NCI-H1105 treated with DMSO at 0.1 percent for 48 hours (cell line): ENCODE data around the gene HYAL1.

ENCODE experiments used
- DNase-seq: peaks from one replicate; lab custom pipeline; 2025; lab: John Stamatoyannopoulos, UW

The HYAL1 gene

GRCh38 chr3:50334339-50335075 is 31.1 kb upstream of the HYAL1 start:
- no peak for DNase-seq

- DNase-seq, result no peak
Observed at GRCh38 chr3:50333744-50334328, 30.5 kb upstream of the HYAL1 start.

- no peak for DNase-seq
Observed at GRCh38 chr3:50331364-50331907, 28.1 kb upstream of the HYAL1 start.

DNA sequence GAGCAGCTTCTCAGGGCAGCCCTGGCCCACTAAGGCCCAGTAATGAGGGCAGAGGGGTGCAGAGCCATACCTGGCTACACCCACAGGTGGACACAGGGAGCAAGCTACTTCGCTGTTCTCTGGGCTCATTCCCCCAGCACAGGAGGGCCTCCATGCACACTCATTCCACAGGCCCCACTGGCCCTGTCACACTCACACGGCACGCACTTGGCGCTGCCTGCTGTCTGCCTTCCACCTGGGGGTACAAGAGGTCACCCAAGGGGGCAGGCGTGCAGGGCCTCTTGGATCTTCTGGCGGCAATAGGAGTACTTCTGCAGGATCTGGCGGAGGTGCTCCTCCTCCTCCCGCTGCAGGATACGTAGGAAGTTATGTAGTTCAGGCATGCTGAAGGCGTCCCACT is 27.0 kb upstream of the HYAL1 start:
- no peak for DNase-seq

DNA sequence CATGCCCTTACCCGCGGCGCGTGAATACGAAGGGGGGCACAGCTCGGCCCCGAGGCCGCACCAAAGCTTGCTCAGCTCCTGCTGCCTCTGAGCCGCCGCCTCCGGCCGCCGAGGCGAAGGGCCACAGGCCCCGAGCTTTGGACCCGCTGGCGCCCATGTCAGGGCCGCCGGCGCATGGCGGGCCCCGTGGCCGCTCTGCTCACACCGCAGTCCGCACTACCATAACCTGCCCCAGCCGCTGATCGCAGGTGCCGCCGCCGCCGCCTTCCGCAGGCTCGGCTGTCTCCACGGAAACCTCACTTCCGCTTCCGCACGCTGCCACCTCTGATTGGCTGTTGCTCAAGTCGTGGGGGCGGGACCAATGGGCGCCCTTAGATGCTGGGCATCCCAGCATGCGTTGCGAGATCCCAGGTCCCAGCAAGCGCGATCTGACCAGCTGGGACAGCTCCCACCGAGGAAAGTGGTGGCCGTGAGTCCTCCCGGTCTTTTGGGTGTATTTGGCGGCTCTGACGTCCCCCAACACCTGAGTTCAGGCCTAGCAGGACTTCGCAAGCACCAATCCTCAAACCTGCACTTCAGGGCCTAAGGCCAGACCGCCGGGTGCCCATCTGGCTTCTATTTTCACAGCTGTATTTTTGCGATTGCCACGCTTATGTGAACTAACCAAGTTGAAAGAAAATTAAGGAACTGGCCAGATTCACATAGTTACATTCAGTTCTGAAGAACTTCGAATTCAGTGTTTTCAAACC is 24.7 kb upstream of the HYAL1 start, which contains the start of gene TUSC2:
TSS of gene TUSC2 (minus strand) at position 281 of the 749 bp plus-strand sequence. CDS start at position 157, 124 bp downstream.
- peak; percentile 86 for DNase-seq

DNA sequence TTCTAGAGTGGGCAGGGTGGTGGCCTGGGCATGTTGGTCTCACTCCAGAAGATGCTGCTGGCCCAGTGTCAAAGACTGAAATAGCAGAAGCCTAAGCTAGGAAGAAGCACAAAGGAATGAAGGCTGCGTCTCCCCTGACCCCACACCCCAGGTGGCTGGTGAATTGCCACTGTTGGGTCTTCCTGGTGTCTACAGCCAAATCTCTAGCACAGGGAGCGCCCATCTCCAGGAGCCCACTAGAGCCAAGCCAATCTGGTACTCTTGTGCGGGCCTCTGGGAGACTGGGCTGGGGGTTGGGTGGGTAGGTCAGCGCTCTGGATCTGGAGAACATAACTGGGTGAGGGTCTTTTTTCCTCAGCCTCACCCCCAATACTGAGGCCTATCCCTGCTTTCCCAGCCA is 23.8 kb upstream of the HYAL1 start:
- no peak for DNase-seq

- DNase-seq, result no peak
Observed at GRCh38 chr3:50326182-50326541, 22.8 kb upstream of the HYAL1 start.

DNA sequence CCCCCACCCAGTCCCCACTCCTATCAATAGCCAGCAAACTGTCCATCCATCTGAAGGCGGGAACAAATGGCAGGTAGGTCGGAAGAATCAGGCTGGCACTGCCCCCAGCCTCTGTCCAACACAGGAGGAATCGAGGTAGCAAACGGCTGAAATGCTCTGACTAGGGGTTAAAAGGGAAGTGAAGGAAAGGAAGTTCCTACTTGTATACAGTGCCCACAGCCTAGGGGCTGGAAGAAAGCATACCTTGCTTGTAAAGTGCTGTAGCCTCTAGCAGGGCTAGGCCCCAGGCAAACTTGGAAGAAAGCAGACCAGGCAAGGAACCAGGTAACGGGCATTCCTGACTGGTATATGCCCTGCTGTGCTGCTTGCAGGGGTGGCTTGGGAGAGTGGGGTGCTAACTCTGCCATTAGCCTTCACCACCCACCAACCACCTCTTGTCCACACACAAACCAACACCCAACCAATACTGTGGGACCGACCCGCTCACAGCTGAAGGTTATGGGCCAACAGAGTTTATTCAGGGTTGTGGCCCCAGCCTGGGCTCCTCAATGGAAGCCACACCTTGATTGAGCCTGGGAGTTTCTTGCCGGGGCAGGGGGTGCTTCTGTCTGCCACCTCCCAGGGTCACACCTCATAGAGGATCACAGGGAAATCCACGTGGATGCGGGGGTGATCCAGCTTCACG is 22.3 kb upstream of the HYAL1 start:
- no peak for DNase-seq

DNA sequence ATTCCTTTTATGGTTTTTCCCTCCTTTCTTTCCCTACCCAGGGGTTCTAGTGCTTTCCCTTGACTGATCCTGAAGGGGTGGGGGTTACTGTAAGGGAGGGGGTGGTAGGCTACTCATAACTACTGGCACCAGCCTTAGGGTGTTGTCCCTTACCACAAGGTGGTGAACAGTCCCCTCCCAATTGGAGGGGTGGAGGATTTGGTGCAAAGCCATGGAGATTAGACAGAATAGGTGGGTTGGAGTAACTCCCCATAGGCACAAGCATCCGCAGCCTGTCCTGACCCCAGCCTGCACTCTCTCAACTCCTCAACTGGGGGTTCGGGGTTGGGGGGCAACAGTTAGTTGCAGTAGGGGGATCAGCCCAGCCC is 21.7 kb upstream of the HYAL1 start:
- DNase-seq, result no peak

DNA sequence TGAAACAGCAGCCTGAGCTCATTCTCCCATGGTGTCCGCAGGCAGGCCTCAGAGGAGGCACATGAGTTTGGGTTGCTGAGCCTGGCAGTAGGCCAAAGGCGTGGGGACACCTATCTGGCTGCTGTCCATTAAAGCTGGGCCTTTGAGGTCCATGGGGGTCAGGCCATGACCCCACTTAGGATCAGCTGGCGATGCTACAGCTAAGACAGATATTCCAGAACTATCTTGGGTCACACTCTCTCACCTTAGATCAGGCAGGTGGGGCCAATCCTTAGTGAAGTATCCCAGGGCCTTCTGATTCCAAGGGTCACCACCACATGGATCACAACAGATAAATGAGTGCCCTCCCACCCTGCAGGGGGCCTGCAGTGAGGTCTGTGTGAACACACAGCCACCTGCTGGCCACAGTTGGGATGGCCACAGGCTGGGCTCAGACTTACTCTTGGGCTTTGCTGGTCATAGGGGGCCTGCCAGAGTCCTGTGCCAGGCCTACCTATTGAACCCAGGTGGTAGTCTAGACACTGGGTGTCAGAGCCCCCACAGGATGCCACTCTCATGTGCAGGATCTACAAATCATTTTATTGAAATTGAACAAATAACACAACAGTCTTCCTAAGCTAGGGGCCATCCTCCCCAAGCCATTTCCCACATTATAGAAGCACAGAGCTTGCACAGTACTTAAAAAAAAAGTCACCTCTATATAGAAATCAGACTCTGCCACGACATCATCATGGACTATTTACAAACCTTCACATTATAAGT is 21.2 kb upstream of the HYAL1 start:
- DNase-seq, result peak; percentile 17

- no peak for DNase-seq
Observed at GRCh38 chr3:50323614-50324199, 20.3 kb upstream of the HYAL1 start.

DNA sequence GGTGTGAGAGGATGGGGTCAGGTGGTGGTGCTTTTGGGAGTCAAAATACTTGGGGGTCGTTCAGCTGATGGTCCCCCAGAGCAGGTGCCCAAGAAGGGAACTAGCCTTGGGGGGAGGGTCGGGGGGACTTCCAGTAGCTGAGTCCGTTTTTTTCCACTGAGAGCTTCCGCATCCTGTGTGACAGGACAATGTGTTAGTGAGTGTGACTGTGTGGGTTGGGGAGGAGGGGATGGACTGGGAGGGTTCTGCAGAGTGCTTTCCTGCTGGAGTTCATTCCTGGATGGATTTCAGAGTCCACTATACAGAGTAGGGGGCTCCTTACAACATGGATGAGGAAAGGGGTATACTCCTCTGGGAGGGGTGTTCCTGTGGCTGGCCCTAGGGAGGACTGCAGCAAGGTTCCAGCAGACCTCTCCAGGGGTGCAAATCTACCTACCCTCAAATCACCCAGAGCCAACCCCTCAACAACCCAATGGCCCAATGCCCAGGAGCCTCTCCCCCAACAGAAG is 19.8 kb upstream of the HYAL1 start:
- no peak for DNase-seq

- peak; percentile 47 for DNase-seq
Observed at GRCh38 chr3:50322386-50323091, 19.2 kb upstream of the HYAL1 start, which contains the start of gene HYAL2. TSS of gene HYAL2 (minus strand) at chr3:50322745. CDS start at chr3:50320489, 2,256 bp downstream.

DNA sequence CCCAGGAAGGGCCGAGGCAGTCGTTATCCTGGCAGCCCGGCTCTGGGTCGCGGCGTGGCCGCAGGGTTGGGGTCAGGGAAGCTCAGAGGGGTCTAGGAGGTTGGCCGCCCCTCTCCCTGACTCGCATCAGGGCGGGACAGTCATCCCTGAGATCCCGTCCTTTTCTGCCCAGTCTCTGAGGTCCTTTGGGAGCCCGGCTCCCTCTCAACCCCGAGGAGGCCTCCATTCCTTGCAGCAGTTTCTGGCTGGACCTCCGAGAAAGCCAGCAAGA is 18.7 kb upstream of the HYAL1 start:
- DNase-seq, result no peak

DNA sequence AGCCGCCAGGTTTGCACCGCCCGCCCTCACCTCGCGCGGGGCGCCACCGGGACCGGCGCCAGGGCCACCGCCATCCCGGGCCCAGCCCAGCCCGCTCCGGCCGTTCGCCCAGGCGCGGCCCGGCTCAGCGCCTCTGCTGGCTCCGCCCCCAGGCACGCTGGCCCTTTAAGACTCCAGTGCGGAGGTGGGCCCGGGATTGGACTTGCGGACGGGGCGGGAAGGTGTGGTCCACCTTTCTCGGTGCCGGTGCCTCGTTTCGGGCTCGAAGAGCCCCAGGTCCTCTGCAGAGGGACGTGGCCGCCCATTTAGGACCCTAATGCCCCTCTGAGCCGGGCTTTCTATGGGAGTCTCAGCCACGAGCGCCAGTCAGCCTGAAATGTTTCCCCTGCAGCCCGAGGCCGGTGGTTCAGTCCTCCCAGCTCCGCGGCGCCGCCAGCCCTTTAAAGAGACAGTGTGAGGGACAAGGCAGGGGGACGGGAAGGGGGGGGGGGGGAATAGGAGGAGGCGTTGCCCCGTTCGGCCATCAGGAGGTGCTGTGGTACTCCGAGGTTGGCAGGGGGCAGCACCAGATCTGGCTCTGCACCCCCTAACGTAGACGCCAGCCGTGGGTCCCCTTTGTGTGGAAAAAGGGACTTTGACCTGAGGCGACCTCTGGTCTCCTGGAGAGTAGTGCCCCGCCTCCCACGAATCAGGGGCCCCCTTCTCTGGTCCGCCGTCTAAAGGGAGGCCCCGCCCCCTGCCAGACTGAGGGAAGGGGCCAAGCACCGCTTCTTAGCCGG is 18.2 kb upstream of the HYAL1 start:
- DNase-seq, result peak; percentile 70

DNA sequence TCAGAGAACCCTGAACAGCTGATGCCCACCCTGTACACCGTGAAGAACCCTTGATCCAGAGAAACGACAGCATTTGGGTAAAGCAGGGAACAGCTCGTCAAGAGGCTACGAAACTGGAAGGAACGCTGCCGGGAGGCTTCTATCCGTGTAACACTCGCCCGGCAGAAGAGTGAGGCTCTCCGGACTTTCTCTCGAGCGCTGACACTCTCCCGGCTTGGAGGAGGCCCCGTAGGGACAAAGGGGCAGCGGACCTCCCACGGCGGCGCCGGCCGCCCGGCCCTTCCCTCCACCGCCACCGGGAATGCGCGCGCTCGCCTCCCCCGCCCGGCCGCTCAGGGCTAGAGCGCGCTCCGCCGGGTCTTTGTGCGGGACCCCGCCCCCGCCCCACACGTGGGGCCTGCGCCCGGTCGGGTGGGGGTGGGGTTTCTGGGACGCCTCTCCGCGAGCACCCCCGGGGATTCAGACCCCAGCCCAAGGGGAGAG is 17.5 kb upstream of the HYAL1 start:
- peak; percentile 40 for DNase-seq

DNA sequence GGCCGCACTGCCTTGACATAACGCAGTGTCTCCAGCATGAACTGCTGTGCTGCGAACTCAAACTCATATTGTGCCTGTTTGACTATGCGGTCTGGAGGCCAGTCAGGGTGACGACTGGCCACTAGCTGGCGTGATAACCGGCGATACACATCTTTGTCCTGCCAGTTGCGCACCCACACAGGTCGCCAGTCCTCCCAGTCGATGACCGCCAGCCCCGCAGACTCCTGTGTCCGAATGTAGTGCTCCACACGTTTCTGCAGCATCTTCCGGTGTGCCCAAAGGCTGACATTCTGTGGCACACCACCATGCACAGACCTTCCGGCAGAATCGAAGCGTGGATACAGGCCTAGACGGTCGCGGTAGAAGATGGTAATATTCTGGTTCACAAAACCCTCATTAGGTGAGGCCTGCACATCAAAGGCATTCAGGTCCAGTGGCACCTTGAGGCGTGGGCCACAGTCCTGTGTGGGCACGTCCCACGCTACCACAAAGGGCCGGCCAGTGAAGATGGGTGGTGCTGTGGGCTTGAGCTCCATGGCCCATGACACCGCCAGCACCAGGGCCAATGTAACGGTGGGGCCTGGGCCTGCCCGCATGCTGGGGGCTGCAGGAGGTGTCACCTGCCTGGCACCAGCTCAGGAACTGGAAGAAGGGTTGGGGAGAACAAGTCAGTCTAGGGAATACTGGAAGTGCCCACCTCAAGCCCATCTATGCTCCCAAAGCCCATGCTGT is 16.7 kb upstream of the HYAL1 start:
- no peak for DNase-seq

DNA sequence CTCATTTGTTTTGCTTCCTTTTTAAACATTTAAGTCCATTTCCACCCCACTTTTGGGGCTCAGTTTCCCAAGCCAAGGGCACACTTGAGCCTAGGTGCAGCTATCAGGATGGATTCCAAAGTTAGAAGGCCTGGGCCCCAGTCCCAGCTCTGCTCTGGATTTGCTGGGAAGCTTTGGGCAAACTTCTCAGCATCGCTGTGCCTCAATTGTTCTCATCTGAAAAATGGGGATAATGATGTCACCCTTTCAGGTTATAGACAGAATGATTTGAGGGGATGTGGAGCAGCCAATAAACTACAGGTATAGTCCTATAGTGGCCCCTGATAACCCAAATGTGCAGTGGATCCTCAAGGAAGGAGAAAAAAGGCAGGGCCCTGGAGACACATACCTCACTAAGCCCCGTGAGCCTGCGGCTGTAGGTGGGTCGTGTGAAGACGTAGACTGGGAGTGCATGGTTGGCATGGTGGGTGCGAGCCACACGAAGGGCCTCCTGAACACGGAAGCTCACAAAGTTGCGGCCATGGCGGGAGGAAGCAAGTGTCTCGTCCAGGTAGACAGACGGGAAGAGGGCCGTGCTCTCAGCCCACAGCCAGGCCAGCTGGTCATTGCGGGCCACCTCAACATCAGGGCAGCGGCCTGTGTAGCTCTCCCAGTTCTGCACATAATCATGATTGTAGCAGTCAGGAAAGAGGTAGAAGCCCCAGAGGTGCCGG is 16.0 kb upstream of the HYAL1 start:
- DNase-seq, result no peak
